IPS-20b (cell line): Measurements from ENCODE around the gene FAM24B.

Experiments
- H3K27ac ChIP-seq: one replicate; pipeline ENCODE4 v1.5.1; 2013; ENCODE audit warnings: low read length
- H3K27me3 ChIP-seq: 2 replicates; pipeline ENCODE4 v1.6.1; 2013; ENCODE audit warnings: mild to moderate bottlenecking, low read length, inconsistent platforms; ENCODE audit not compliant: insufficient read depth
- H3K36me3 ChIP-seq: 2 replicates; pipeline ENCODE4 v1.6.1; 2013; ENCODE audit warnings: low read depth, mild to moderate bottlenecking, inconsistent platforms, low read length, moderate library complexity; ENCODE audit not compliant: insufficient read depth
- H3K4me1 ChIP-seq: 2 replicates; pipeline ENCODE4 v1.6.1; 2013; ENCODE audit warnings: mild to moderate bottlenecking, control low read depth, inconsistent platforms, low read length, moderate library complexity; ENCODE audit not compliant: insufficient read depth
- H3K4me3 ChIP-seq: 2 replicates; pipeline ENCODE4 v1.5.1; 2013; ENCODE audit warnings: mild to moderate bottlenecking, low read length, inconsistent platforms
- H3K9ac ChIP-seq: 2 replicates; pipeline ENCODE4 v1.6.1; 2013; ENCODE audit warnings: low read depth, mild to moderate bottlenecking, inconsistent platforms, low read length, moderate library complexity
- H3K9me3 ChIP-seq: 2 replicates; pipeline ENCODE4 v1.6.1; 2013; ENCODE audit warnings: mild to moderate bottlenecking, low read depth, low read length, inconsistent platforms; ENCODE audit not compliant: insufficient read depth

FAM24B gene

GRCh38 chr10:122821808-122822207, 57.6 kb downstream of the FAM24B start:
- no peak overlapping the region for H3K27ac ChIP-seq
- H3K36me3 ChIP-seq = no peaks in the 10 kb centered on the region
- H3K4me1 ChIP-seq = no peaks in the 10 kb centered on the region
- no peaks in the 10 kb centered on the region for H3K9me3 ChIP-seq
- H3K9ac ChIP-seq = no peak overlapping the region
- H3K4me3 ChIP-seq = no peak overlapping the region
- H3K27me3 ChIP-seq = no peaks in the 10 kb centered on the region

- Histone ChIP-seq H3K27me3 (no peaks in the 10 kb centered on the region), H3K27ac (no peak overlapping the region), H3K4me3 (no peak overlapping the region), H3K4me1 (no peaks in the 10 kb centered on the region), H3K9me3 (no peaks in the 10 kb centered on the region), H3K9ac (no peak overlapping the region), H3K36me3 (no peaks in the 10 kb centered on the region)
Observed at GRCh38 chr10:122815458-122815857, 63.9 kb downstream of the FAM24B start.

- H3K36me3 ChIP-seq = no peaks in the 10 kb centered on the region
- H3K4me1 ChIP-seq = no peaks in the 10 kb centered on the region
- no peaks in the 10 kb centered on the region for H3K27me3 ChIP-seq
- no peak overlapping the region for H3K4me3 ChIP-seq
- H3K27ac ChIP-seq = no peak overlapping the region
- no peak overlapping the region for H3K9ac ChIP-seq
- no peaks in the 10 kb centered on the region for H3K9me3 ChIP-seq
Observed at GRCh38 chr10:122814493-122814892, 64.9 kb downstream of the FAM24B start.

- Histone ChIP-seq H3K9ac (no peak overlapping the region), H3K4me3 (no peak overlapping the region), H3K27ac (no peak overlapping the region), H3K4me1 (no peaks in the 10 kb centered on the region), H3K27me3 (no peaks in the 10 kb centered on the region), H3K36me3 (no peaks in the 10 kb centered on the region), H3K9me3 (no peaks in the 10 kb centered on the region)
Observed at GRCh38 chr10:122812751-122813150, 66.6 kb downstream of the FAM24B start.

GRCh38 chr10:122802282-122802681, 77.1 kb downstream of the FAM24B start:
- H3K4me3 ChIP-seq = no peak overlapping the region
- no peaks in the 10 kb centered on the region for H3K9me3 ChIP-seq
- H3K27ac ChIP-seq = no peak overlapping the region
- no peaks in the 10 kb centered on the region for H3K27me3 ChIP-seq
- H3K4me1 ChIP-seq = no peaks in the 10 kb centered on the region; the same call in 1 of the 2 replicates
- no peaks in the 10 kb centered on the region for H3K36me3 ChIP-seq
- no peak overlapping the region for H3K9ac ChIP-seq
